GM12892 (cell line): ENCODE measurements around the gene LENG1.

Source experiments
- POLR2A ChIP-seq: IDR thresholded peaks from 2 replicates; pipeline ENCODE4 v1.6.1; 2011; ENCODE audit warnings: low read depth, low read length, control low read depth
- POLR2AphosphoS5 ChIP-seq: IDR thresholded peaks from 2 replicates; pipeline ENCODE4 v1.6.1; 2011; ENCODE audit warnings: low read depth, low read length, control low read depth
- TAF1 ChIP-seq: IDR thresholded peaks from 2 replicates; pipeline ENCODE4 v1.6.1; 2011; ENCODE audit warnings: low read depth, mild to moderate bottlenecking, control low read depth, low read length, borderline replicate concordance

- TF ChIP-seq POLR2AphosphoS5 (0 out of 2 replicates have a peak, but pooled peaks have one; percentile 4), POLR2A (no peak), TAF1 (no peak)
Measured at GRCh38 chr19:54138489-54139256, 20.8 kb downstream of the LENG1 start.
